GM18951 (cell line): ENCODE data around the gene AFF3.

ENCODE experiments used
- POLR2A ChIP-seq: IDR thresholded peaks from 4 replicates; pipeline ENCODE4 v1.6.1; 2011; ENCODE audit warnings: mild to moderate bottlenecking; ENCODE audit not compliant: insufficient read length, insufficient read depth; ENCODE audit errors: extremely low read depth
- in situ Hi-C: fragments of 300-500 bp; cut with MboI; formaldehyde crosslinking; loops from one replicate; pipeline ENCODE4 v1.12.0; 2022; ENCODE audit warnings: low sequenced_read_pairs, mixed read lengths, inconsistent platforms; ENCODE audit not compliant: unreplicated experiment

AFF3 gene

DNA sequence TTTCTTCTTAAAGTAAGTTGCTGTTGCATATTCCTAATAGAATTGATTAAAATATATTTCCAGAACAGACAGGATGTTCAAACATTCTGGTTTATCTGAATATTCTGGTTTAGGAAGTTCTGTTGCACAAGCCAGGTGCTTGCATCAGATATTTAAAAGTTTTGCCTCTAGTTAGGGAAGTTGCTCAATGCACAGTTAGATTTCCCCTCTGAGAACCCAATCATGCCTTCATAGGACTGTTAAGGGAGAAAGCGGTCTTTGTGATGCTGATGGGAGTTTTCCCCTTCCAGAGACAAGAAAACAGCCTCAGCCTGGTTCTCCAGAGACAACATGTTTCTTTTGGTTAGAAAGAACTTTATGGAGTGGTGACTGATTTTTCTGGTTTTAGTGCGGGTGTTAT lies 587.0 kb downstream of the AFF3 start:
- TF ChIP-seq POLR2A, result no peak
- in situ Hi-C loops, result loop anchor here (25.0 kb wide), 1 partner anchor 707 kb away; no protein-coding TSS in a partner anchor

DNA sequence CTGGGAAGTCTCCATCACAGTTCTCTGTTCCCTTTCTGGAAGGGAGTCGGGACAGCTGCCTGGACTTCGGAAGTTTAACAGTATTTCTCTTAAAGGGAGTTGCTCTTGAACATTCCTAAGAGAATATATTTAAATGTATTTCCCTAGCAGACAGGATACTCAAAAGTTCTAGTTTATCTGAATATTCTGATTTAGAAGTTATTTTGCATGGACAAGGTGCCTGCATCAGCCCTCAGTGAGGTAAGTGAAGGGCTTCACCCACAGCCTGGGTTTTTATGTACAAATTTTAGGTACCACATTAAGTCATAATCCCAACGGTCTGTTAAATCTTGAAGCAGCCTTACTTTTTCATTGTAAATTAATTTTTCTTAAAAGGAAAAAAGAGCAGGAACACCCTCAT lies 587.5 kb downstream of the AFF3 start:
- in situ Hi-C loops, result loop anchor here (25.0 kb wide), 1 partner anchor 707 kb away; no protein-coding TSS in a partner anchor
- no peak for TF ChIP-seq POLR2A

DNA sequence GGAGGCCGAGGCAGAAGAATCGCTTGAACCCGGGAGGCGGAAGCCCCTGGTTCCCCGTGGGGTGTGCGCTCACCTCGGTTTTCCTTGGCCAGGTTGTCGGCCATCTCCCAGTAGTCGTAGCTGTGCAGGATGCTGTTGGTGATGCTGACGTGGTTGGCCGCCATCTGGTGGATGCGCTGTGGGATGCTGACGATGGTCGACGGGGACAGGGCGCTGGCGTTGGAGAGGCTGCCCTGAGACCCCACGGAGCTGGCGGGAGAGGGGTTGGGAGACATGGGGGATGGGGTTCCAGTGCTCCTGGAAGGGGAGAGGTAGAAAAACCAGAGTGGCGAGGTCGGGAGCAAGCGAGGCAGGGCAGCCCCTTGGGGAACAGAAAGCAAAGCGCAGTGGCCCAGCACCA lies 588.2 kb downstream of the AFF3 start:
- no peak for TF ChIP-seq POLR2A
- in situ Hi-C loops, result loop anchor here (25.0 kb wide), 1 partner anchor 708 kb away; no protein-coding TSS in a partner anchor

DNA sequence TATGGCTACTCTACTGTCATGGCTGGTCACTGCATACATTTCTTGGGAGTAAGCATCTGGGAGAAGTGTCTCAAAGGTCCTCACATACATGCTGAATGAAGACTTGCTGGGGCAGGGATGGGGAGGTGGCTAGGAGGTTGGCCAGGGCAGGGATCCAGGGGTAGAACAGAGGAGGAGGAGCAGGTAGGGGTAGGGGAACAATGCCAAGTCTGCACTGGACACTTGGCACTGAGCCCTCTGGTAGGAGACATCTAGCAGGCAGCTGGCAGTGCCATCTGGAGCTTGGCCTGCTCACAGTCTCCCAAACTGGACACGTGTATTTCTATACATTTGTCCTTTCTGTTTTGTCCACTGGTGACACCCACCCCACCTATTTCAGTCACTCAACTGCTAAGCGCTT lies 589.9 kb downstream of the AFF3 start:
- TF ChIP-seq POLR2A, result no peak
- in situ Hi-C loops, result loop anchor here (25.0 kb wide), 1 partner anchor 710 kb away; no protein-coding TSS in a partner anchor

DNA sequence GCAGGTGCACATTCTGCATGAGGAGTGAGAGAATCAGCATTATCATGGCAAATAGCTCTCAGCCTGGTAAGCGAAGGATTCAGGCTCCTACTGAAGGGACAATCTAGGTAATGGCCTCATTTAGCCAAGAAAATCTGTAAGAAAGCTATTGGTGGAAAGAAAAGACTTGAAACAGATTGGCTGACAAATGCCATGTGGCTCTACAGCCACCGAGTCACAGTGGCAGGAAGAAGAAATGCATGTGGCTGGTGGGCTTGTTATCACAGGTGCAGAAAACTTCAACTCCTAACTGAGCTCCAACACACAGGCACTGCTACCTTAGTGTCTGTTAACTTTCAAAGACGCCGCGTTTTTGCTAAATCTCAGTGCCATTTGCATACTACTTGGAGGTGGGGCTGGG lies 592.0 kb downstream of the AFF3 start:
- no peak for TF ChIP-seq POLR2A
- in situ Hi-C loops, result loop anchor here (25.0 kb wide), 1 partner anchor 712 kb away; no protein-coding TSS in a partner anchor

DNA sequence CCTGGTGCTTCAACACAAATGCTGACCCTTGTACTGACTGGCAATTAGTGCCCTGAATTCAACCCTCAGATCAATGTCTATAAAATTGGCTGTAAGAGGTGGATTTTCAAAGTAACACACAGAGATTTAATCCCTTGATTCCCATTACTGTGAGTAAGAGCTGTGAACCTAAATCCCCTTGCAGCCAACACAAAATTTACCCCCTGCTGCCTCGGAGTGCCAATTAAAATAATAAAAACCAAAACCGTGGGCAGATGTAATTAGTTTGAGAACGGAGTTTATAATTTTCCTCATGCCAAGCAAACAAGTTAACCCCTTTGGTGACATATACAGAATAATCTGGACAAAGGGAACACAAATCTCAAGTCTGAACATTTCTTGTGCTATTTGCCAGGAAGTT lies 596.8 kb downstream of the AFF3 start:
- in situ Hi-C loops, result no loop called here
- no peak for TF ChIP-seq POLR2A

DNA sequence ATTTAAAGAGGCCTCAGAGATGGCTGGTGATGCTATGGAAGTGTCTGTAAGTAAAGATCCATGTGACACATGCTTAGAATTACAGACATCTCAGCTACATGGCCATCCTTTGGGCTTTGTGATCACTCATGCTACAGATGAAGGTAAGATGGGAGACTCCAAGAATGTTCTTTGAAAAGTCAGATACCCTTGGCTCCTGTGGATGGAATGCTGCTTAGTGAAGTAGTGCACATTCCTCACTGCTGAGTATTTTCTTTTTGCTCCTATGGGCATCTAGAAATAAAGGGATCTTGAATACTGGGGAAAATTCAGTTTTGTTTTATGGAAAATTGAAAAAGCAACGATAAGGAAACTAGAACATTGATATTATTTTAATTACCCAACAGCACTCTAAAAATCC lies 597.3 kb downstream of the AFF3 start:
- in situ Hi-C loops, result no loop called here
- TF ChIP-seq POLR2A, result no peak

DNA sequence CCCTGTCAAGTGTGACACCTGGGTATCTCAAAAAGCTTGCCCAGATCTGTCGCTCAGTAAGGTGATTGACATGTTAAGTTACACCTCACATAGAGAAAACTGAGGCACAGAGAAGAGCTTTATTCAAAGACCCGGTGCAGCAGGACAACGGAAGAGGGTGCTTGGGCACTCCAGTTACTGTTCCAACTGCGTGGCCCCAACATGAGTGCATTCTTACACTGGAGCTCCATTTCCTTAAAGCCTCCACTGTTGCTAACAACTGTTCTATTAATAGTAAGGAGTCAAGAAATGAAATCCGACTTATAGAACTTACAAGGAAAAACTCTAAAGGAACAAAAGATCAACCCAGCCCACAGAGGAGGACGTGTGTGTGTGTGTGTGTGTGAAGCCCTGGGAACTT lies 597.8 kb downstream of the AFF3 start:
- in situ Hi-C loops, result no loop called here
- TF ChIP-seq POLR2A, result no peak

DNA sequence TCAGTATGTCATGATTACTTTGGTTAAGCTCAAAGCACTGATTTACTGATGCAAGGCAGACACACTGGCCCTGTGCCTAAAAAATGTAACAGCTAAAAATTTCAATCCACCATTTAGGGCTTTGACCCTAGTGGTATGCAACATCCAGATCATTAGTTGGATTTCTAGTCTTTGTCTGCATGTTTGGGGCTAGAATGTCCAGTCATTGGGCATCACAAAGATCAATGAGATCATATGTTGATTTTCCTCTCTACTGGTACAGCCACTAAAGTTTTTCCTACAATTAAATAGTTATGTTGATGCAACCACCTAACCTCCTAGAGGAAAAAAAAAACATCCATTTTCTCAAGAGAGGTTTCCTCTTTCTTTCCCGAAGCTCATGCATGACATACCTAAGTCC lies 599.1 kb downstream of the AFF3 start:
- in situ Hi-C loops, result no loop called here
- no peak for TF ChIP-seq POLR2A

DNA sequence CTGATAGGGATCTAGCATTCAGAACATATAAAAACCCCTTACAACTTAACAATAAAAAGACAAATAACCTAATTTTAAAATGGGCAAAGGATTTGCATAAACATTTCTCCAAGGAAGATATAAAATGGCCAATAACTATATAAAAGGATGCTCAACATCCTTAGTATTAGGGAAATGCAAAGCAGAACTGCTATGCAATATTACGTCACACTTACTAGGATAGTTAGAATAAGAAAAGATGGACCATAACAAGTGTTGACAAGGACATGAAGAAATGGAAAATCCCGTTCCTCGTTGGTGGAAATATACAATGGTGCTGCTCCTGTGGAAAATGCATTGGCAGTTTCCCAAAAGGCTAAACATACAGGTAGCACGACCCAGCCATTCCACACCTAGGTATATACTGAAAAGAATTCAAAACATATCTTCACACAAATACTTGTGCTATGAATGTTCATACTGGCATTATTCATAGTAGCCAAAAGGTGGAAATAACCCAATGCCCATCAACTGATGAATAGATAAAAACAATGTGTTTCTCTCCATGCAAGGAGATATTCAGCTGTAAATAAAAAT lies 604.4 kb downstream of the AFF3 start:
- in situ Hi-C loops, result no loop called here
- TF ChIP-seq POLR2A, result no peak

DNA sequence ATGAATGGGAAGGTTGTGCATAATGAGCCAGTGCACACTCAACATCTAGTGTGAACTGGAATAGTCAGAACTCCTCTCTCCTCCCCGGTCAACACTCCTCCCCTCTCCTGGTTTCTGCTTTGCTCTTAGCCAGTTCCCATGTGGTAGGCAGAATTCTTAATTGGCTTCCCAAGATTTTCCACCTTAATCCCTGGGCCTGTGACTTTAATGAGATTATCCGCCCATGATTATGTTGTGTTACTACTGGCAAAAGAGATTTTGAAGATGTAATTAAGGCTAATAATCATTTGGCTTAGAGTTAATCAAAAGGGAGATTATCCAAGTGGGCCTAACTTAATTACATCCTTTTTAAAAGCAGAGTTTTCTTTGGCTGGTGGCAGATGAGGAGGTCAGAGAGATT lies 618.3 kb downstream of the AFF3 start:
- TF ChIP-seq POLR2A, result no peak
- in situ Hi-C loops, result no loop called here

DNA sequence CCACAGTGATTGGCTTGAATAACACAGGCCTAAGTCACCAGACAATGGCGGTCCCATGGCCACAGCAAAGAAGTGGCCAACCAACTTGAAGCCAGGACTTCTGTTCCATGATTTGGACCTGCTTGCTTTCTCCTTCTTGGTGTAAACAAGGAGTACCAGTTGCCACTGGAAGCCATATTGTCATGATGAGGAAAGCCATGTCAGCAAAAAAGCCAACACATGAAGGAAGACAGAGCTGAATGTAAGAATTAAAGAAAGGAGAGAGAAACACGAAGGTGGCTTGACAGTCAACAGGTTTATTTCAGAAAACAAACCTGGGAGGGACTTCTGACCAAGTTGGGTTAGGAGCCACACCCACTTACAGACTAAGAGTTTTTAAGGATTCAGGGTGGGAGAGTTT lies 620.2 kb downstream of the AFF3 start:
- in situ Hi-C loops, result no loop called here
- no peak for TF ChIP-seq POLR2A

DNA sequence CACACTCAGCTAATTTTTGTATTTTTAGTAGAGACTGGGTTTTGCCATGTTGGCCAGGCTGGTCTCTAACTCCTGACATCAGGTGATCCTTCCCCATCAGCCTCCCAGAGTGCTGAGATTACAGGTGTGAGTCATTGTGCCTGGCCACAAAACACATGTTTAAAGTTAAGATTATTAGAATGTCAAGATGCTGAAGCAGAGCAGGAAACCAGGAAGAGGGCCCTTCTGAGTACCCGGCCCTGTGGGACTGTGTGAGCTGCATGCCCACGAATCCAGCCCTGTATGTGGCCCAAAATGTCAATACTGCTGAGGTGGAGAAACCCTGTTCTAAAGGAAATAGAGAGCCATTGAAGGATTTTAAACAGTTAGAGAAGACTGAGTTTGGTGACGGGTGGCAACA lies 621.6 kb downstream of the AFF3 start:
- no peak for TF ChIP-seq POLR2A
- in situ Hi-C loops, result no loop called here

DNA sequence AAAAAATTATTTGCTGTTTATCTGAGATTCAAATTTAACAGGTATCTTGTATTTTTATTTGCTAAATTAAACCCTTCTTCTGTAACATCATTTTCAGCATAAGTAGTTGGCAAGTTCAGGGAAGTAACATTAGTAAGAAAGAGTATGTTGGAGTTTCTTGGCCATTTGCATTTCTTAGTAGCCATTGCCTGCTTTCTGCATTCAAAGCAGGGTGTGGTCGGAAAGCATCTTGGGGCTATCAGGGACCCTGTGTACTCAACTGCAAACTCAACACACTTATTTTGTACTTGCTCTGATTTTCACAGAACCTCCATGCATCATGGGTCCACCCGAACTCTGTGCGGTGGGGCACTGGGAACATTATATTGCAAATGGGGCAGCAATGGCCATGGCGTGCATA lies 622.2 kb downstream of the AFF3 start:
- no peak for TF ChIP-seq POLR2A
- in situ Hi-C loops, result no loop called here

DNA sequence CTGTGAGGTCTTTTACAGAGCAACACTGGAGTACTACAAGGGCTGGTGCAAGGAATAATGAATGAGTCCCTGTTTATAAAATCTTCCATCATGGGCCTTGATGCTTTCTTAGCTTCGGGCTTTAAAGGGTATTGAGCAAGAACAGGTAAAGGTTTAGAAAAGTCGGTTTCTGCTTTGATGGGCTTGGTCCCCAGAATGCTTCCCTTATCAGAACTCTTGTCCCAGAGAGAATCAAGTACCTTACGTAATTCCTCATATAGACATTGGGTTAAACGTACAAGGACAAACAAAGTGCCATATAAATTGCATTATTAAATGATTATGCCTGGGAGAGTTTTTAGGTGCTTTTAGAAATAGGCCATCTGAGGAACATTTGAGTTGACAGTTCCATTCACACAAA lies 628.0 kb downstream of the AFF3 start:
- TF ChIP-seq POLR2A, result no peak
- in situ Hi-C loops, result no loop called here
